ENCODE results near the gene MADD.

The MADD gene

GRCh38 chr11:47342036-47342803, 72.3 kb downstream of the MADD start:
- no peak for DNase-seq

GRCh38 chr11:47342854-47343253, 72.9 kb downstream of the MADD start:
- DNase-seq = no peak

- no peak for DNase-seq
Observed at GRCh38 chr11:47345890-47346563, 76.1 kb downstream of the MADD start.

- DNase-seq = no peak
Observed at GRCh38 chr11:47347137-47347536, 77.2 kb downstream of the MADD start.

GRCh38 chr11:47348131-47348802, 78.3 kb downstream of the MADD start:
- DNase-seq = no peak

GRCh38 chr11:47348859-47349258, 78.9 kb downstream of the MADD start:
- DNase-seq = no peak

- DNase-seq = no peak
Observed at GRCh38 chr11:47349521-47350095, 79.7 kb downstream of the MADD start.

GRCh38 chr11:47350315-47350714, 80.4 kb downstream of the MADD start:
- DNase-seq = no peak

GRCh38 chr11:47351156-47352126, 81.5 kb downstream of the MADD start:
- DNase-seq = no peak

- DNase-seq = no peak
Observed at GRCh38 chr11:47352556-47352955, 82.6 kb downstream of the MADD start, which contains the start of gene MYBPC3. Gene MYBPC3 (minus strand): TSS chr11:47352702. CDS start chr11:47352647, 55 bp downstream.

GRCh38 chr11:47353978-47354774, 84.2 kb downstream of the MADD start:
- no peak for DNase-seq

- no peak for DNase-seq
Observed at GRCh38 chr11:47354913-47355282, 85.0 kb downstream of the MADD start.

GRCh38 chr11:47355283-47356128, 85.6 kb downstream of the MADD start:
- peak in 1 of 2 donors; percentile 65 for DNase-seq

- DNase-seq = no peak
Observed at GRCh38 chr11:47356129-47356997, 86.4 kb downstream of the MADD start.

- no peak for DNase-seq
Observed at GRCh38 chr11:47356998-47357329, 87.0 kb downstream of the MADD start.

GRCh38 chr11:47357985-47358730, 88.2 kb downstream of the MADD start:
- no peak for DNase-seq

GRCh38 chr11:47358731-47359051, 88.8 kb downstream of the MADD start:
- DNase-seq = no peak

- DNase-seq = no peak
Observed at GRCh38 chr11:47359162-47359561, 89.2 kb downstream of the MADD start.

GRCh38 chr11:47359586-47359985, 89.7 kb downstream of the MADD start:
- DNase-seq = no peak
